Measurements from ENCODE around the gene GRP.

GRCh38 chr18:59263661-59264060, 43.7 kb downstream of the GRP start:
- TF ChIP-seq CTCF (IDR thresholded peaks at IDR 0.05), result no peak
- no peak for TF ChIP-seq HEYL (CRISPR knock-in tag; IDR thresholded peaks at IDR 0.05)
- no peak for TF ChIP-seq POLR2A (IDR thresholded peaks at IDR 0.05; ENCODE audit: low read length)
- TF ChIP-seq POLR2AphosphoS2 (conservative IDR thresholded peaks at IDR 0.05; ENCODE audit: low read length), result no peak
- TF ChIP-seq ELK1 (IDR thresholded peaks at IDR 0.05; ENCODE audit: low read depth, low read length), result no peak
- TF ChIP-seq HES2 (IDR thresholded peaks at IDR 0.05), result no peak
- no peak for TF ChIP-seq ZFP36 (IDR thresholded peaks at IDR 0.05; ENCODE audit: borderline replicate concordance, partially characterized antibody)
- TF ChIP-seq MAZ (IDR thresholded peaks at IDR 0.05; ENCODE audit: borderline replicate concordance, low read depth, low read length), result no peak
- TF ChIP-seq SREBF2 (IDR thresholded peaks at IDR 0.05), result no peak
- TF ChIP-seq MYC (IDR thresholded peaks at IDR 0.05; ENCODE audit: borderline replicate concordance, low read length), result no peak
- no peak for TF ChIP-seq GATA3 (IDR thresholded peaks at IDR 0.05; ENCODE audit: borderline replicate concordance)
- no peak for TF ChIP-seq CBX8 (IDR thresholded peaks at IDR 0.05)
- TF ChIP-seq MAX (IDR thresholded peaks at IDR 0.05), result no peak
